ENCODE data around the gene SPRING1.

SPRING1 gene

GRCh38 chr12:116707751-116708150 is 30.1 kb downstream of the SPRING1 start:
- no peak for FAIRE-seq

DNA sequence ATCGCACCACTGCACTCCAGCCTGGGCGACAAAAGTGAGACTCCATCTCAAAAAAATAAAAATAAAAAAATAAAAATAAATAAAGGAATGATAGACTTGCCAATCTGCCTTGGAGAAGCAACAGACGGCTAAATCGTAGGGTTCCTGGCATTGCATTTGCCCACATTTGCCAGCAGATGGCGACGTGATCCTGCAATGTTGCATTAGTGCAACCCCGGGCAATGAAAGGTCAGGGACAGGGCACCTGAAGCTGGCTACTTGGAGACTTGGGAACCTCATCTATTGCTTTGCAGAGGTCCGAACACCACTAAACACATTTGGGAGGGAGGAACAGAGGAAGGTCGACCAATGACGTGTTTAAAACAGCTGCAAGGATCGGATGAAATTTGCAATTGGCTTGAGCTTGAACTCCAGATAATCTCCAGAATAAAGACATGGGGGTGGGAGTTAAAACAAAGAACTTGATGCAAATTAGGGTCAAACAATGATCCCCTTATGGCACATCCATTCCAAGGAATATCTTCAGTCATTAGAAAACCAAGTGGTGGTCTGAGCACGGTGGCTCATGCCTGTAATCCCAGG is 34.6 kb downstream of the SPRING1 start:
- no peak for FAIRE-seq

GRCh38 chr12:116701432-116701831 is 36.4 kb downstream of the SPRING1 start:
- no peak for FAIRE-seq

DNA sequence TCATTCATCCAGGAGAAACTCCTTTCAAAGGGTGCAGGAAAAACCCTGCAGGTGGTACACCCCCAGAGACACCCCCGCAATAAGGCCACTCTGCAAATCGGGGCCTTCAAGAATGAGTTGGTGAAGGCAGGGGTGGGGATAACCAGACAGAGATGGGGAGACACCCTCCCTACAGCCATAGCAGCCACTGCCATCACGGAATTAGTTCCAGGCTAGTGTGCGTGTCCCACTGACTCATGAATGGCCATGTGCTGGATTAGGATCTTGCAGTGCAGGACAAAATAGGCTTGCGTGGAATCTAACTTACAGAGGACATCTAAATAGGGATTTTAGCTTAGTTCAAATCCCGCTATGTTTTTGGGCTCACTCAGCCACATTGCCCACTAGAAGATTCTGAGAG is 37.8 kb downstream of the SPRING1 start:
- no peak for FAIRE-seq

DNA sequence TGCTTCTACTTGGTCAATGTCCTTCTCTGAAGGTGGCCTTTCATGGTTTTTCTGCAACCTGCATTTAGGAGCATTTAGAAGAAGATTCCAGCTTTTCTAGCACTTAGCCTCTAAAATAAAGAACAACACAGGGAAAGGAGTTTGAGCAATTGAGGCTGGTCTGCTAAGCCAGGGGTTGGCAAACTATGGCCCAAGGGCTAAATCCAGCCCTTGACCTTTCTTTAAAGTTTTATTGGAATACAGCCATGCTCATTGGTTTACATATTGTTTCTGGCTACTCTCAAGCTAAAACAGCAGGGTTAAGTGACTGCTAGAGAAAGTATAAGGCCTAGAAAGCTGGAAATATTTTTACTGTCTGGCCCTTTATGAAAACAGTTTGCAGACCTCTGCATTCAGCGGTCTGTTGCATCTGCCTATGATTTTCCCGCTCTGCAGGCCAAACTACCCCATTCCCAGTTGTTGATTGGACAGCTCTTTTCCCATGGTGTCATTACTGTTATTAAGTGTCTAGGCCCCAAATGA is 39.3 kb downstream of the SPRING1 start:
- no peak for FAIRE-seq

DNA sequence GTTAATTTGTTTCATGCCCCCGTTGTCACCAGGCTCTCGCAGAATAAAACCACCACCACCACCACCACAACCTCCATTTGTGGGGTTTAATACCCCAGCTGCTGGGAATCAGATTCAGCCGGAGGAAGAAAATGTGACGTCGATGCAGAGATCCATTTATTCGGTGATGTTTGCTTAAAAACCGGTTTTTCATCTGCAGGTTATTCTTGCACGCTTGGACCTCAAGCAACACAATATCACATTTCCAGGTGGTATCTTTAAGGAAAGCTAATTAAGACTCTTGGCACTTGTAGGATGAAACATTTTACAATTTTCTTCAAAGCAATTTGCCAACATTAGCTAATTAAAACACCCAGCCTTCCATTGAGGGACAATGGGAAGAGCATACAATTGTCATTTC is 39.8 kb downstream of the SPRING1 start:
- FAIRE-seq, result no peak

- FAIRE-seq, result no peak
These were observed 40.2 kb downstream of the SPRING1 start for GRCh38 chr12:116697716-116698115.

GRCh38 chr12:116697305-116697704 is 40.6 kb downstream of the SPRING1 start:
- FAIRE-seq, result no peak

DNA sequence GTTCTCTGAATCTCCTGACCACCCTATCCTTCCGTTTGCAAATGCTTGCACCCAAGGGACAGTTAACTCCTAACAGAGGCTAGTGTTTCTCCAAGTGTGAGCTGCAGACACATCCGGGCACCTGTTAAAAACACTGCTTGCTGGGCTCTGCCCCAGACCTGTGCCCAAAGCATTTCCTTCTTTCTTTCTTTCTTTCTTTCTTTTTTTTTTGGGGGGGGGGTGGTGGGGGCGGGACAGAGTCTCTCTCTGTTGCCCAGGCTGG is 42.5 kb downstream of the SPRING1 start:
- no peak for FAIRE-seq

DNA sequence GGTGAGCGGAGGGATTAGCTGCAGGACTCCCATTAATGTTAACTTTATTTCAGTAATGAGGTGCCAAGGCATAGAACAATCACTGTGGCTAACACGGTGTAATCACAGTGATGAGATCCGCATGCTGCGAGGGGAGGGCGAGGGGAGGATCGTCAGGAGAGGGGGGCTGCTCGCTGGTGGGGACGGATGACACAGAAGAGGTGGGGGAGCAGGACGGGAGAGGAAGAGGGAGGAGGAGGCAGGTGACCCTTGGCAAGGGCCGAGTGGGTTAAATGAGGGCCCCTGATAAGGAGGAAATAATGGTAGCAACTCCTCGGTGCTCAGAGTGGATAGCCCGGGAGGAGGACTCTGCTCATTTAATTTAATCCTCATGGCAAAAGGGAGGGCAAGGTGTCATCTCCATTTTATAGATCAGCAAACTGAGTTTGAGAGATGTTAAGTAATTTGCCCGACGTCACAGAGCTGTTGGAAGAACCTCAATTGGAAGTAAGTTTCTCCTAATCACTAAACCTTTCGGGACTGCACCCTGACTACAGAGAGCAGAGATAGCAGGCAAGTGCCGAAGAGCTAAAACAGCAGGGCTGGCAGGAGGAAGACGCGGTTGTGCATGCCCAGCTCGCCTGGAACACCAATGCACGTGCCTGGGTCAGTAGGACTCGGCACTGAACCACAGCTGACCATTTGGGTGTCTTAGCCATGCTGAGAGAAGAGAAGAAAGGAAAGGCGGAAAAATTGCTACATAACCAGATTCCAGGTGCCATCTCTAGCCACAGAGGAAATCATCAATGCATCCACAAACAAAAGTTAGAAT is 43.0 kb downstream of the SPRING1 start:
- FAIRE-seq, result no peak

DNA sequence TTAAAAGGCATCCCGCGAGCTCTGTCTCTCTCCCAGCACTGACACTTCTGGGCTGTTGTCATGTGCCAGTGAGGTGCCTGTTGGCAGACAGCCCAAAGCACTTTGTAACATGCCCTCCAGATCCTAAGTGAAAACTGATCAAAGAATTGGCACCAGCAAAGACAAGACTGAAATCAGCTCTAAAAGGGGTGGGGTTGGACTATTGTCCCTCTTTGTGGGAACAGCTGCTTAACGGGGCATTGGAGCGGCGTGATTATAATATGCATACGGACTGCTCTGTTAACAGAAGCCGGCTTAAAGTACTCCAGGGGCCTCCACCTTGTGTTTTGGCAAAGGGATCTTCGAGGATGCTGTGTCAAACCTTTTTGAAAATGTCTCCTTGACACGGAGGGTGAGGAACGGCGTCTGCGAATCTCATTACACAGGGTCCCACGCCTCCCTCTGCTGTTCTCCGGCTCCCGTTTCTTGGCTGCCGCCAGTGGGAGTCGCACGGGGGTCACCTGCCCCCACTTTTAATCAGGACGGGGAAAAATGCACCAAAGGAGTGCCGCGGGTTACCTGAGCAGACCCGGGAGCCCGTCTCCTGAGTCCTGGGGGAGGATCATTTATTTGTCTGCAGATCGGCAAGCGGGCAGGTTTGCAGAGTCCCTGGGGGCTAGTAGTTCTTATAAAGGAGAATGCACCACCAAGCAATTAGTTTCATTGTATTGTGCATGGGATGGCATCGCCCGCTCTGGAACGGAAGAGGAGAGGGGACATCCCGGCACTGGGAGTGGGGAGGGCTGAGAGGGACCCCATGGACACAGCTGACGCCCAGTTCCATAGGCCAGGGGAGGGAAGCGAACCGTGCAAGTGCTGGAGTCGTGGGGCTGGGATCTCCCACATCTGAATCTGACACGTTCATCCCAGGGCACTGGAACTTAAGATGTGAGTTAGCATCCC is 44.3 kb downstream of the SPRING1 start:
- no peak for FAIRE-seq

DNA sequence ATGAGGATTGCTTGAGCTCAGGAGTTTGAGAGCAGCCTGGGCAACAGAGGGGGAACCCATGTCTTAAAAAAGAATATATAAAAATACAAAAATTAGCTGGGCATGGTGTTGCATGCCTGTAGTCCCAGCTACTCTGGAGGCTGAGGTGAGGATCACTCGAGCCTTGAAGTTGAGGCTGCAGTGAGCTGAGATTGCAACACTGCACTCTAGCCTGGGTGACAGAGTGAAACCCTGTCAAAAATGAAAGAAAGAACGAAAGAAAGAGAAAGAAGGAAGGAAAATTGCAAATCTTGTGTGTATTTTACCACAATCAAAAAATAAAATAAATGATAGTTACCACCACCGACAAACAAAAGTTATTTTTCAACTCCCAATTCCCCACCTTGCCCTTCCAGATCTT is 45.3 kb downstream of the SPRING1 start:
- no peak for FAIRE-seq

DNA sequence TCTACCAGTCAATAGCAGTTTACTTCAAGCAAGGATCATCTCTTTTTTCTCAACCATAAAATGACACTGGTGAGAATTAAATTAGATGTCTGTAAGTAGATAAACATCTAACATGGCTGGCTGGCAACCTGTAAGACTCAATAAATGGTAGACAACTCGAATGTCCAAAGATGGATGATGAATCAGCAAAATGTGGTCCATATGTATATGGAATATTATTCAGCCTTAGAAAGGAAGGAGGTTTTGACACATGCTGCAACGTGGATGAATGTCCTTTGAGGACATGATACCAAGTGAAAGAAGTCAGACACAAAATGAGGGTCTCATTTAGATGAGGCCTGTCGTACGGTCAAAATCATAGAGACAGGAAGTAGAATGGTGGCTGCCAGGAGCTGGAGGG is 46.2 kb downstream of the SPRING1 start:
- no peak for FAIRE-seq

- no peak for FAIRE-seq
These were observed 46.7 kb downstream of the SPRING1 start for GRCh38 chr12:116691205-116691604.

GRCh38 chr12:116689979-116690744 is 47.7 kb downstream of the SPRING1 start:
- no peak for FAIRE-seq

GRCh38 chr12:116689521-116689920 is 48.3 kb downstream of the SPRING1 start:
- FAIRE-seq, result no peak
